HG03066 (cell line): Measurements from ENCODE around the gene PHF2.

Source experiments
- ATAC-seq: cut with Tn5 transposase; IDR thresholded peaks from one replicate; pipeline ENCODE4 v1.9.1; 2021; ENCODE audit warnings: low read depth; ENCODE audit not compliant: unreplicated experiment

PHF2 gene

GRCh38 chr9:93648181-93648580 is 71.8 kb downstream of the PHF2 start:
- ATAC-seq, result no peak

- no peak for ATAC-seq
Measured at GRCh38 chr9:93648836-93649235, 72.5 kb downstream of the PHF2 start.

GRCh38 chr9:93649610-93650261 is 73.4 kb downstream of the PHF2 start:
- ATAC-seq, result no peak

- no peak for ATAC-seq
Measured at GRCh38 chr9:93650448-93650847, 74.1 kb downstream of the PHF2 start.

GRCh38 chr9:93651521-93651950 is 75.2 kb downstream of the PHF2 start:
- no peak for ATAC-seq

GRCh38 chr9:93652604-93653592 is 76.5 kb downstream of the PHF2 start:
- no peak for ATAC-seq

GRCh38 chr9:93653760-93654159 is 77.4 kb downstream of the PHF2 start:
- ATAC-seq, result no peak

GRCh38 chr9:93654351-93654961 is 78.1 kb downstream of the PHF2 start:
- ATAC-seq, result no peak

- ATAC-seq, result no peak
Measured at GRCh38 chr9:93655621-93656425, 79.4 kb downstream of the PHF2 start.

- no peak for ATAC-seq
Measured at GRCh38 chr9:93656426-93657239, 80.2 kb downstream of the PHF2 start.

GRCh38 chr9:93657331-93658111 is 81.1 kb downstream of the PHF2 start:
- ATAC-seq, result no peak

- no peak for ATAC-seq
Measured at GRCh38 chr9:93658184-93658925, 82.0 kb downstream of the PHF2 start.

- no peak for ATAC-seq
Measured at GRCh38 chr9:93659044-93659836, 82.9 kb downstream of the PHF2 start.

GRCh38 chr9:93659837-93660177 is 83.4 kb downstream of the PHF2 start:
- ATAC-seq, result no peak

- ATAC-seq, result no peak
Measured at GRCh38 chr9:93660352-93661046, 84.1 kb downstream of the PHF2 start.

- no peak for ATAC-seq
Measured at GRCh38 chr9:93661591-93661990, 85.2 kb downstream of the PHF2 start.
